HepG2 (cell line): ENCODE measurements around the gene ABHD12. TPM values are rescaled to one million over a fixed set of nuclear protein-coding genes. Genes with fewer than 3 reads are reported as not detected.
A peak's percentile ranks its signal among the peaks of the same experiment; 100 is the strongest.

Experiments
- ADNP ChIP-seq: sonication (generic); formaldehyde crosslinking; IDR thresholded peaks from 2 replicates; pipeline ENCODE4 v1.4.0; 2020; ENCODE audit warnings: missing genetic modification reagents
- AHR ChIP-seq: IDR thresholded peaks from 2 replicates; pipeline ENCODE4 v1.6.1; 2018; ENCODE audit warnings: missing genetic modification reagents, missing compliant biosample characterization
- ARNTL ChIP-seq: sonication (generic); formaldehyde crosslinking; IDR thresholded peaks from 2 replicates; pipeline ENCODE4 v1.4.0; 2020; ENCODE audit warnings: mild to moderate bottlenecking, missing genetic modification reagents
- DMTF1 ChIP-seq: sonication (generic); formaldehyde crosslinking; IDR thresholded peaks from 2 replicates; pipeline ENCODE4 v1.4.0; 2020; ENCODE audit warnings: mild to moderate bottlenecking, missing genetic modification reagents
- NFIB ChIP-seq: sonication (generic); formaldehyde crosslinking; IDR thresholded peaks from 2 replicates; pipeline ENCODE4 v1.9.0; 2021; ENCODE audit warnings: missing genetic modification reagents, mild to moderate bottlenecking, borderline replicate concordance
- PAWR ChIP-seq: sonication (generic); formaldehyde crosslinking; IDR thresholded peaks from 2 replicates; pipeline ENCODE4 v1.4.0; 2020; ENCODE audit warnings: missing genetic modification reagents, mild to moderate bottlenecking, borderline replicate concordance
- PCBP1 ChIP-seq: fragments of 200-400 bp; formaldehyde crosslinking; IDR thresholded peaks from 2 replicates; pipeline ENCODE4 v1.6.1; 2017; ENCODE audit warnings: mild to moderate bottlenecking, low read depth, low read length, borderline replicate concordance
- POGK ChIP-seq: sonication (generic); formaldehyde crosslinking; conservative IDR thresholded peaks from 2 replicates; pipeline ENCODE4 v1.8.0; 2022; ENCODE audit warnings: mild to moderate bottlenecking, moderate library complexity, missing genetic modification reagents
- POLR2AphosphoS2 ChIP-seq: IDR thresholded peaks from 2 replicates; pipeline ENCODE4 v1.6.1; 2011; ENCODE audit warnings: low read depth, low read length, improper control_type of control experiment
- SRSF4 ChIP-seq: fragments of 200-400 bp; formaldehyde crosslinking; IDR thresholded peaks from one replicate; pipeline ENCODE4 v1.6.1; 2018; ENCODE audit warnings: mild to moderate bottlenecking, low read depth, low read length, moderate library complexity; ENCODE audit not compliant: poor library complexity, severe bottlenecking
- XBP1 ChIP-seq: sonication (generic); formaldehyde crosslinking; IDR thresholded peaks from 2 replicates; pipeline ENCODE4 v1.5.0; 2020; ENCODE audit warnings: missing genetic modification reagents
- ZEB1 ChIP-seq: IDR thresholded peaks from 2 replicates; pipeline ENCODE4 v1.6.1; 2012; ENCODE audit warnings: mild to moderate bottlenecking, low read depth, inconsistent platforms; ENCODE audit not compliant: insufficient replicate concordance
- ZFP37 ChIP-seq: sonication (generic); formaldehyde crosslinking; IDR thresholded peaks from 2 replicates; pipeline ENCODE4 v1.4.0; 2020; ENCODE audit warnings: missing genetic modification reagents, borderline replicate concordance
- ZMYM3 ChIP-seq: sonication (generic); formaldehyde crosslinking; IDR thresholded peaks from 2 replicates; pipeline ENCODE4 v1.5.1; 2020; ENCODE audit warnings: mild to moderate bottlenecking, missing genetic modification reagents
- ZNF12 ChIP-seq: sonication (generic); formaldehyde crosslinking; IDR thresholded peaks from 2 replicates; pipeline ENCODE4 v1.5.0; 2020; ENCODE audit warnings: missing genetic modification reagents
- ZNF124 ChIP-seq: sonication (generic); formaldehyde crosslinking; IDR thresholded peaks from 2 replicates; pipeline ENCODE4 v1.4.0; 2020; ENCODE audit warnings: missing genetic modification reagents
- ZNF275 ChIP-seq: sonication (generic); formaldehyde crosslinking; IDR thresholded peaks from 2 replicates; pipeline ENCODE4 v1.8.0; 2022; ENCODE audit warnings: missing genetic modification reagents, mild to moderate bottlenecking, inconsistent platforms, borderline replicate concordance
- polyA plus RNA-seq, 8 experiments: library from polyadenylated mRNA; depleted of rRNA in 3 of 8; stranded (reverse) in 7 of 8; unstranded in 1 of 8; fragments of >200 nt; fragmentation: Illumina TruSeq in 4 of 8; extraction: Trizol in 4 of 8; gene quantifications; 2 replicates each; pipeline versions ENCODE4 v1.2.1 to v1.2.3, GENCODE V29; 2011 to 2016; ENCODE audit warnings: low read depth in 4 of 8, missing spikeins in 1 of 8, mixed read lengths in 1 of 8; ENCODE audit not compliant: insufficient read depth in 1 of 8
- total RNA-seq, 5 experiments: library from RNA; depleted of rRNA; stranded (reverse); fragments of >200 nt; fragmentation: Illumina TruSeq; extraction: Trizol; gene quantifications; 2 replicates each; pipeline ENCODE4 v1.2.3, GENCODE V29; 2016; ENCODE audit warnings: low read depth in 1 of 5
- TF ChIP-seq, protein P1 (sequence below): sonication (generic); formaldehyde crosslinking; IDR thresholded peaks from 2 replicates; pipeline ENCODE4 v1.4.0; 2020; ENCODE audit warnings: missing genetic modification reagents
- TF ChIP-seq, protein P2 (sequence below): sonication (generic); formaldehyde crosslinking; IDR thresholded peaks from 2 replicates; pipeline ENCODE4 v1.4.0; 2020; ENCODE audit warnings: mild to moderate bottlenecking, missing genetic modification reagents
- TF ChIP-seq, protein P3 (sequence below): IDR thresholded peaks from 2 replicates; pipeline ENCODE4 v1.6.1; 2018; ENCODE audit warnings: missing genetic modification reagents

Gene ABHD12
- total and polyA plus RNA-seq, 2 of the 13 experiments (the other 11 are each of a cell fraction or from before 2014, with no cell fraction given), result 23.5 to 72.1 TPM

DNA sequence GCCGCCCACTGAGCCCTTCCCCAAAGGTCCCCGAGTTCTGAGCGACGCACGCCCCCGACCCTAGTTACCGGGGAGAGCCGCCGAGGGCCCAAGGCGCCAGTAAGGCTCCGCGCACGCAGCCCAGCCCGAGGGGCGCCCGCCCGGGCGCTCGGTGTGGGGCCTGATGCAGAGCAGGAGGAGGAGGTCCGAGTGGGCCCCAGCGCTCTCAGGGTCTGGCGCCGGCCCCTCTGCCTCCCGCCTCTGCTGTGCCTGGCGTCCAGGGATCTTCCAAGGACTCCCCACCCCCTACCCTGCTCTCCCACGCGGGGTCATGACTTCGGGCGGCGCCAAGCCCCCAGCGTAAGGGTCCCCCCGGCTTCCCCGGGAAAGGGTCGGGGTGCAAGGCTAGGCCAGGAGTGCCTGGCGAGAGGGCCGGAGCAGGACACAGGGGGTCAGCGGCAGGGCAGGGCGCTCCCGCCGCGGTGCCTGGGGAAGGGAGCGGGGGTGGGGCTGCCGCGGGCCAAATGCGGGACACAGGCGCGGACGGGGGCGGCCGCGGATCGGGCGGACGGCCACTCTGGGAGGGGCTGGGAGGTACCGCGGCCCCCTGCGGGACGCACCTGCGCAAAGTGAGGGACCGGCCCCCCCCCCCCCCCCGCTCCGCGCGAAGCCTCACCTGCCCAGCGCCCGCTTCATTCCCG is 637 bp downstream of the ABHD12 start (continued):
- TF ChIP-seq POGK (peak; percentile 73), ZNF12 (CRISPR knock-in tag) (no peak), ZFP37 (CRISPR knock-in tag) (no peak), ADNP (CRISPR knock-in tag) (peak; percentile 59; the same call in 1 of the 2 replicates), XBP1 (CRISPR knock-in tag) (no peak; the same call in 1 of the 2 replicates), PCBP1 (no peak; the same call in 1 of the 2 replicates), NFIB (CRISPR knock-in tag) (no peak), ZNF275 (CRISPR knock-in tag) (peak; percentile 62; the same call in 1 of the 2 replicates), ZMYM3 (CRISPR knock-in tag) (peak; percentile 63; the same call in 1 of the 2 replicates), ZEB1 (no peak), ARNTL (CRISPR knock-in tag) (peak; percentile 73), POLR2AphosphoS2 (no peak), PAWR (CRISPR knock-in tag) (no peak; the same call in 1 of the 2 replicates), ZNF124 (CRISPR knock-in tag) (no peak), DMTF1 (no peak), AHR (CRISPR knock-in tag) (no peak; the same call in 1 of the 2 replicates), SRSF4 (no peak)
- TF ChIP-seq, protein P1, sequence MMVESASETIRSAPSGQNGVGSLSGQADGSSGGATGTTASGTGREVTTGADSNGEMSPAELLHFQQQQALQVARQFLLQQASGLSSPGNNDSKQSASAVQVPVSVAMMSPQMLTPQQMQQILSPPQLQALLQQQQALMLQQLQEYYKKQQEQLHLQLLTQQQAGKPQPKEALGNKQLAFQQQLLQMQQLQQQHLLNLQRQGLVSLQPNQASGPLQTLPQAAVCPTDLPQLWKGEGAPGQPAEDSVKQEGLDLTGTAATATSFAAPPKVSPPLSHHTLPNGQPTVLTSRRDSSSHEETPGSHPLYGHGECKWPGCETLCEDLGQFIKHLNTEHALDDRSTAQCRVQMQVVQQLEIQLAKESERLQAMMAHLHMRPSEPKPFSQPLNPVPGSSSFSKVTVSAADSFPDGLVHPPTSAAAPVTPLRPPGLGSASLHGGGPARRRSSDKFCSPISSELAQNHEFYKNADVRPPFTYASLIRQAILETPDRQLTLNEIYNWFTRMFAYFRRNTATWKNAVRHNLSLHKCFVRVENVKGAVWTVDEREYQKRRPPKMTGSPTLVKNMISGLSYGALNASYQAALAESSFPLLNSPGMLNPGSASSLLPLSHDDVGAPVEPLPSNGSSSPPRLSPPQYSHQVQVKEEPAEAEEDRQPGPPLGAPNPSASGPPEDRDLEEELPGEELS (CRISPR knock-in tag), result no peak
- TF ChIP-seq, protein P2, sequence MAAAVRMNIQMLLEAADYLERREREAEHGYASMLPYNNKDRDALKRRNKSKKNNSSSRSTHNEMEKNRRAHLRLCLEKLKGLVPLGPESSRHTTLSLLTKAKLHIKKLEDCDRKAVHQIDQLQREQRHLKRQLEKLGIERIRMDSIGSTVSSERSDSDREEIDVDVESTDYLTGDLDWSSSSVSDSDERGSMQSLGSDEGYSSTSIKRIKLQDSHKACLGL (CRISPR knock-in tag), result peak; percentile 62
- TF ChIP-seq, protein P3, sequence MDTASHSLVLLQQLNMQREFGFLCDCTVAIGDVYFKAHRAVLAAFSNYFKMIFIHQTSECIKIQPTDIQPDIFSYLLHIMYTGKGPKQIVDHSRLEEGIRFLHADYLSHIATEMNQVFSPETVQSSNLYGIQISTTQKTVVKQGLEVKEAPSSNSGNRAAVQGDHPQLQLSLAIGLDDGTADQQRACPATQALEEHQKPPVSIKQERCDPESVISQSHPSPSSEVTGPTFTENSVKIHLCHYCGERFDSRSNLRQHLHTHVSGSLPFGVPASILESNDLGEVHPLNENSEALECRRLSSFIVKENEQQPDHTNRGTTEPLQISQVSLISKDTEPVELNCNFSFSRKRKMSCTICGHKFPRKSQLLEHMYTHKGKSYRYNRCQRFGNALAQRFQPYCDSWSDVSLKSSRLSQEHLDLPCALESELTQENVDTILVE (CRISPR knock-in tag), result no peak; the same call in 1 of the 2 replicates
